HG03460 (cell line): ENCODE results near the gene RNF213.
"Not testable (repeated sequence)": the region's sequence is repeated elsewhere in the genome, so short reads cannot be mapped to it uniquely, and the experiment has no call there.

ENCODE experiments used
- ATAC-seq: cut with Tn5 transposase; IDR thresholded peaks from one replicate; pipeline ENCODE4 v1.9.1; 2021; ENCODE audit not compliant: unreplicated experiment

RNF213 gene

DNA sequence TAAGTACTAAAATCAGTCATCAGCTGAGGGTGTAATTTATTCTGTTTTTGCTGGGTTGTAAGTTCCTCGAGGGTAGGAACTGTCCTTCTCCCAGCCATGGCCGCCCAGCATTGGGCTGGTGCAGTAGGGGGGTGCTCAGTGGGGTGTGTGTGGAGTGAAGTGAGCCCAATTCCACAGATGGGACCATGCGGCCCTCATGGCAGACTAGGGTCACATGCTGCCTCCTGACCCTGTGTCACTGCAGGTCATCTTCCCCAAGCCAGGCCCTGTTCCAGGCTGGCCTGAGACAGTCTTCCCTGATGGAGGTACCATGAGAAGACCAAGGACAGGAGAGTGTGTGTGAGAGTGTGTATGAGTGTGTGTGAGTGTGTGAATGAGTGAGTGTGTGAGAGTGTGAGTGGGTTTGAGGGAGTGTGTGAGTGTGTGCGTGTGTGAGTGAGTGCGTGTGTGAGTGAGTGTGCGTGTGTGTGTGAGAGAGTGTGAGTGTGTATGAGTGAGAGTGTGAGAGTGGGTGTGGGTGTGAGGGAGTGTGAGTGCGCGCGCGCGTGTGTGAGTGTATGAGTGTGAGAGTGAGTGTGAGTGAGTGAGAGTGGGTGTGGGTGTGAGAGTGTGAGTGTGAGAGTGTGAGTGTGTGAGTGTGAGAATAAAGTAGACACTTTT is 36.7 kb upstream of the RNF213 start:
- no peak for ATAC-seq

GRCh38 chr17:80224683-80225082 is 36.0 kb upstream of the RNF213 start:
- ATAC-seq, result no peak

GRCh38 chr17:80225230-80225629 is 35.4 kb upstream of the RNF213 start:
- no peak for ATAC-seq

DNA sequence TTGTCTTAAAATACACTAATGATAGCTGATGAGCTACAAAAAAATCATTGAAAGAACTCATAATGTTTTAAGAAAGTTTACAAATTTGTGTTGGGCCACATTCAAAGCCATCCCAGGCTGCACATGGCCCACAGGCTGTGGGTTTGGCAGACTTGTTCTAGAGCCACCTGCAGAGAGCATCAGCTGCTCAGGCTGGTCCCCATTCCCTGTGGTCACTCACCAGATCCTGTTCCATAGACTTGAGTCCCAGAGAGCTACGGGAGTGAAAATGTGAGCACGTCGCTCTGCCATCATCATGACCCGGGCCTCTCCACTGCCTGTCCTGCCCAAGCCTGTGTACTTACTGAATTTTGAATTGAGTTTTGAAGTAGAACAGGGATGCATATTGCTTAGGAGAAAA is 33.5 kb upstream of the RNF213 start:
- no peak for ATAC-seq

DNA sequence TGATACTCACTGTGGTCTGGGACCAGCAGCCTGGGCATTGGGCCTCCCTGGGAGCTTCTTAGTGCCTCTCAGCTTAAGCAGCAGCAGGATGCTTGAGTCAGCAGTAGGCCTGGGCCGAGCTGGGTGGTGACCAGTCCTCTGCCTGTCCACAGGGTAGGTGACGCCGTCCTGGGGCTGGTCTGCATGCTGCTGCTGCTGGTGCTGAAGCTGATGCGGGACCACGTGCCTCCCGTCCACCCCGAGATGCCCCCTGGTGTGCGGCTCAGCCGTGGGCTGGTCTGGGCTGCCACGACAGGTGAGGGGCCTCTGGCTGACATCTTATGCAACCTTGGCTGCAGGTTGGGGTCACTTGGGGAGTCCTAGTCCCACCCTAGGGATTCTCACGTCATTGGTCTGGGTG is 33.0 kb upstream of the RNF213 start:
- no peak for ATAC-seq

GRCh38 chr17:80228477-80228876 is 32.2 kb upstream of the RNF213 start:
- ATAC-seq, result no peak

DNA sequence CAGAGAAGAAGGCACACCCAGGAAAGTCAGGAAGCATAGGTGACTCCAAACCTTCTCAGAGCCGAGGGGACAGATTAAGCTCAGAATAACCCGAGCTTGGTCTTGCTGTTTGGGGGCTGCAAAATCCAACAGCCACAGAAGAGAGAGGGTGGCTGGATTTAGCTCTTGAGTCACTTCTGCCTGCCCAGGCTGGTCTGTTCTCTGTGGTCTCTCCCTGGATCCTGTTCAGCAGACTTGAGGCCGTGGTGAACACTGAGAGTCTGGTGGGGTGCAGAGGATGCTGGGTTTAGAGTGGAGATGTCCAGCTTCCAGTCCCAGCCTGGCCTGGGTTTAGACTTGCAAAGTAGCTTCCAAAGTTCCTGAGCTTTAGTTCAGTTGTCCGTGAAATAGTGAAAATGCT is 31.6 kb upstream of the RNF213 start:
- ATAC-seq, result no peak

- ATAC-seq, result no peak
Observed at GRCh38 chr17:80232438-80232837, 28.2 kb upstream of the RNF213 start.

GRCh38 chr17:80233202-80233601 is 27.4 kb upstream of the RNF213 start:
- ATAC-seq, result no peak

DNA sequence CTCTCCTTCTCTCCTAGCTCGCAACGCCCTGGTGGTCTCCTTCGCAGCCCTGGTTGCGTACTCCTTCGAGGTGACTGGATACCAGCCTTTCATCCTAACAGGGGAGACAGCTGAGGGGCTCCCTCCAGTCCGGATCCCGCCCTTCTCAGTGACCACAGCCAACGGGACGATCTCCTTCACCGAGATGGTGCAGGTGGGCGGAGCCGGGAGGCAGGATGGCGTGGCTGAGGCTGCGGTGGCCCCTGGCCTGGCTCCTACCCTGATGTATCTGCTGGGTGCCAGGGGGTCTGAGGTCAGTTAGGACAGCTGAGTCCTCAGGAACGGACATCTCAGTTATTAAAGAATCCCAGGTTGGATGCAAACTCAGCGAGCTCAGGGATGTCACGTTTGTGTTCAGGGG is 23.7 kb upstream of the RNF213 start:
- no peak for ATAC-seq

DNA sequence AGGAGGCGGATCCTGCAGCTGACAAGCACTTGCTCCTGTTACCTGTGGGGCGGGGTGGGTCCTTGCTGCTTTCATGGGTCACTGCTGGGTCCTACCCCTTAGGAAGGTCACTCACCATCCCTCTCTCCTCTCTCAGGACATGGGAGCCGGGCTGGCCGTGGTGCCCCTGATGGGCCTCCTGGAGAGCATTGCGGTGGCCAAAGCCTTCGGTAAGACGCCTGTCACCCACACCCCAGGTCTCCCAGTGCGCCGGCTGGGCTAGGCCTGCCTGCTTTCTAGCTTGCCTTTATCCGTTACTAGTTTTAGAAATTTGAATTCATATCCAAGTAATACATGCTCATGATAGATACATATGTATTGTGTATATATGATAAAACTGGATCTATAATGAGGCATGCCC is 23.3 kb upstream of the RNF213 start:
- ATAC-seq, result no peak

DNA sequence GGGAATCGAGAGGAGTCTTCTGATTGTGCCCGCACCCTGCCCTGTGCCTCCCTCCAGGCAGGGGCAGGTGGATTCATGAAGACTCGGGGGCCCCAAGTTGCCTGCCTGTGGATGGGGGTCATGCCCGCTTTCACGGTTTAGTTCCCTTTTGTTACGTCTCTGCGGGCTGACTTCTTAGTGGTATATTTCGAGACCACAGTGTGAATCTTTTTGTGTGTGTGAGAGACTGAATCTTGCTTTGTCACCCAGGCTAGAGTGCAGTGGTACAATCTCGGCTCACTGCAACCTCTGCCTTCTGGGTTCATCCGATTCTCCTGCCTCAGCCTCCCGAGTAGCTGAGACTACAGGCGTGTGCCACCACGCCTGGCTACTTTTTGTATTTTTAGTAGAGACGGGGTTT is 18.1 kb upstream of the RNF213 start:
- no peak for ATAC-seq

GRCh38 chr17:80243526-80244433 is 16.9 kb upstream of the RNF213 start:
- no peak for ATAC-seq

GRCh38 chr17:80244448-80244847 is 16.2 kb upstream of the RNF213 start:
- not testable (repeated sequence) for ATAC-seq

- no peak for ATAC-seq
Observed at GRCh38 chr17:80244871-80245509, 15.7 kb upstream of the RNF213 start.

DNA sequence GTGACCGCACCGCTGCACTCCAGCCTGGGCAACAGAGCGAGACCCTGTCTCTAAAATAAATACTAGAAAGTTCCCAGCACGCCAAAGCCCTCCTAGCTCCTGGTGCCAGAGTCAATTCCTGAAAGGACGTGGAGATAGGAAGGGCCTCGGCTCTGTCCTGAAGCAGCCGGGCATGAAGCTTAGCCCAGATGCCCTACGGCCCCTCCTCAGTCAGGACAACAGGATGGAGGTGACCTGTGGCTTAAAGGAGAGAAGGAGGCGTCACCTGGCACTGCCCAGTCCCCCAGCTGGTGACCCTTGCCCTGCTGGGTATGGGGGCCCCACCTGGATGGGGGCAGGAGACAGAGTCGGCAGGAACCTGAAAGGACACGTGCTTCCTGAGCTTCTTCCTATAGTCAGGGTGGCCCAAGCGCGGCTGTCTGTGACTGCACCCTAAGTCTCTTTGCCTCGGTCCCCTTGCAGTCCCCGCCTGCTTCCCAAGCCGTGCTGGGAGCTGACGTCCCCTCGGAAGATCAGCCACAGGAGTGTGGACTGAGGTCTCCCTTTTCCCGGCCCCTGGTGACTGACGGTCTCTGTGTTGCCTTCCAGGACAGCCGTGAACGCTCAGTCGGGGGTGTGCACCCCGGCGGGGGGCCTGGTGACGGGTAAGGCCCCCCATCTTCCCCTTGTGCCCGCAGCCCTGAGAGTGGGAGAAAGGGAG is 14.9 kb upstream of the RNF213 start:
- no peak for ATAC-seq

GRCh38 chr17:80246266-80246681 is 14.4 kb upstream of the RNF213 start:
- no peak for ATAC-seq

- no peak for ATAC-seq
Observed at GRCh38 chr17:80246726-80247125, 13.9 kb upstream of the RNF213 start.

GRCh38 chr17:80247561-80247960 is 13.1 kb upstream of the RNF213 start:
- no peak for ATAC-seq

GRCh38 chr17:80248001-80248893 is 12.4 kb upstream of the RNF213 start:
- ATAC-seq, result no peak
